ENCODE measurements around the gene C3orf70.
"Not testable (repeated sequence)": the region's sequence is repeated elsewhere in the genome, so short reads cannot be mapped to it uniquely, and the experiment has no call there.

The C3orf70 gene

GRCh38 chr3:185151101-185151963 lies 1.5 kb downstream of the C3orf70 start:
- DNase-seq: no peak

DNA sequence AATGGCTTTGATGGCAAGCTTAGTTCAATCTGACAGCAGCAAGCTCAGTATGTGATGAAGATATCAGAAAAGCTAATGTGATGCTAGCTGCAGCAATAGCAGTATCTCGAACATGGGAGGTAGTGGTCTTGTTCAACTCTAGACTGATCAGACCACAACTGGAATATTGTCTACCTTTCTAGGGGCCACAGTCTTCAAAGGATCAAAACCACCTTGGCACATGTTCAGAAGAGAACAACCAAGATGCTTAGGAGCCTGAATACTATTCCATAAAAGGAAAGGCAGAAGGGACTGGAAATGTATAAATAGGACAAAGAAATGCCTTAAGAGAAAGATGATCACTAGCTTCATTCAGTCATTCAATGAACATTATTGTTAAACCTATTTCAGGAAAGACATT lies 2.3 kb downstream of the C3orf70 start:
- DNase-seq: no peak

DNA sequence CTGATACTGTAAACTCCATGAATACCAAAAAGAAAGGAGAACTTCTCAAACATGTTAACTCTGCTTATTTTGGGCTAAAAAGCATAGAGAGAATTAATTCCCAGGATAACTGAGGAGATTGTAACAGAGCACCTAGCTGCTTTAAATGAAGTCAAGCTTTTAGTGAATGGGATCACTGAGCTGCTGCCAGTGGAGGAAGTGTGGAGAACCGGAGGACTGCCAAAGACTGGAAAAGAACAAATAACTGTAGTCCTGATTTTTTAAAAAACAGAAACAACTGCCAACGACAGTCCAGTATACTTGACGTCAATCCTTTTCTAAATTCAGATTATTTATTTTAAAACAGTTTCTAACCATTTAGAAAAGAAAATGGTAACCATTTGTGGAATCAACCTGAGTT lies 3.3 kb downstream of the C3orf70 start:
- DNase-seq: no peak

- DNase-seq: no peak
These were observed 7.3 kb downstream of the C3orf70 start for GRCh38 chr3:185145511-185145910.

DNA sequence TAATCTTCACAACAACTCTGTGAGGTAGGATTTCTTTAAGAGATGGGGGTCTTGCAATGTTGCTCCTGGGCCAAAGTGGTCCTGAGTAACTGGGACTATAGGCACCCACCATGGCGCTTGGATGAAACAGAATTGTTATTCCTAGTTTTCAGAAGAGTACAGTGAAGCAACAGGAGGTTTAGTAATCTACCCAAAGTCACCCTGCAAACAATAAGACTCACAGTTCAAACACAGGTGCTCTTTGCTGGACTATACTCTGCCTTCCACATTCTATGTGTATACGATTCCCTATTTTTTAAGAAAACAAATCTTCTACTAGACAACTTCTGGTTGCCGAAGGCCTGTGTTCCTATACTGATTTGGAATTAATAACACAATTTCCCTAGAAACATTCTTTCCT lies 8.1 kb downstream of the C3orf70 start:
- DNase-seq: no peak

GRCh38 chr3:185137821-185138220 lies 15.0 kb downstream of the C3orf70 start:
- no peak for DNase-seq

- DNase-seq: no peak
These were observed 18.4 kb downstream of the C3orf70 start for GRCh38 chr3:185134509-185134908.

DNA sequence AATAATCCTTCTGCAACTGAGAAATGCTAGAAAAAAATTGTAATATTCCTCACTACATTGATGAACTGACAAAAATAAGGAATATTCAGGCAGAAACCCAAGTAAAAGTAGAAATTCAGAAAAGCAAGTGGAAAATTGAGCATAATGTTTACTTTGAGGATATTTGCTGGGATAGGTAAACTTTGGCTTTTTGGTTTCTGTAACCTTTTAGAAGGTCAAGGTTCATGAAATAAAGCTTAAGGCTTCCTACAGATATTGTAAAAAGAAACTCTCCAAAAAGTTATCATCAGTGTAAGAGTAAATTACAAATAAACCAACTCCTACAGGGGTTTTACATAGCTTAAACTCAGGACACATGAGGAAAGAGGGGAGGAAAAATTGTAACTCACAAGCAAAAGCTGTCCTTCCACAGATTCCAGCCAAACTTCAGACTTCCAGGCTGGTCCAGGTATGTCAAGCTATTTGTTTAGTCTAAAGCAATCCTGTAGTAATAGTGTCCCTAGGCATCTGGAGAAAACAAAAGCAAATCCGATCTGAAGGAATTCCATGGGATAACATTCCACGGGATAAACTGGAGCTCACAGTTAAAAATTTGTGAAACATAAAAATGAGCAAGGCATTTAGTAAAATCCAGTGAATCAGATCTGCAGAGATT lies 21.1 kb downstream of the C3orf70 start:
- DNase-seq: no peak

DNA sequence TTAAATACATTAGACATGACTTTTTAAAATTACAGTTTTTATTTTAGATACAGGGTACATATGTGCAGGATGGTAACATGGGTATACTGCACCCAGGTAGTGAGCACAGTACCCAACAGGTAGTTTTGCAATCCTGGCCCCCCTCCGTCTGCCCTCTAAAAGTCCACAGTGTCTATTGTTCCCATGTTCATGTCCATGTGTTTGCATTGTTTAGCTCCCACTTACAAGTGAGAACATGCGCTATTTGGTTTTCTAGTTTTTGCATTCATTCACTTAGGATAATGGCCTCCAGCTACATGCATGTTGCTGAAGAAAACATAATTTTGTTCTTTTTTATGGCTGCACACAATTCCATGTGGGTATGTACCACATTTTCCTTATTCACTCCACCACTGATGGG lies 23.8 kb downstream of the C3orf70 start:
- no peak for DNase-seq

- no peak for DNase-seq
These were observed 26.7 kb downstream of the C3orf70 start for GRCh38 chr3:185126201-185126600.

- DNase-seq: no peak
These were observed 32.7 kb downstream of the C3orf70 start for GRCh38 chr3:185120126-185120525.

- DNase-seq: no peak
These were observed 37.5 kb downstream of the C3orf70 start for GRCh38 chr3:185115371-185115770.

GRCh38 chr3:185114756-185115155 lies 38.1 kb downstream of the C3orf70 start:
- DNase-seq: no peak

DNA sequence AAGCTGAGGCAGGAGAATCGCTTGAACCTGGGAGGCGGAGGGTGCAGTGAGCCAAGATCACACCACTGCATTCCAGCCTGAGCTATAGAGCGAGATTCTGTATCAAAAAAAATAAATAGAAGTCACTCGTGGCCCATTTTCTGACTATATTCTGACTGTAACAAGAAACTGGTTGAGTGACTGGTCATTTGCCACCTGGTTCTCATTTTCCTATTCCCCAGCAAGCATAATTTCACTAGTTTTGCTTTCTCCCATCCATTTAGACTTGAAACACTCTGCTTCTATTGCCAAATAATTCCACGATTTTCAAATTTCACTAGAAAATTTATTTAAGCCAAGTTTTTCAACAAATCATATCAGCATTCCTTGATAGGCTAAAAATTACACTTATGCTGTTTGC lies 40.7 kb downstream of the C3orf70 start:
- no peak for DNase-seq

- DNase-seq: not testable (repeated sequence)
These were observed 43.8 kb downstream of the C3orf70 start for GRCh38 chr3:185109012-185109411.

DNA sequence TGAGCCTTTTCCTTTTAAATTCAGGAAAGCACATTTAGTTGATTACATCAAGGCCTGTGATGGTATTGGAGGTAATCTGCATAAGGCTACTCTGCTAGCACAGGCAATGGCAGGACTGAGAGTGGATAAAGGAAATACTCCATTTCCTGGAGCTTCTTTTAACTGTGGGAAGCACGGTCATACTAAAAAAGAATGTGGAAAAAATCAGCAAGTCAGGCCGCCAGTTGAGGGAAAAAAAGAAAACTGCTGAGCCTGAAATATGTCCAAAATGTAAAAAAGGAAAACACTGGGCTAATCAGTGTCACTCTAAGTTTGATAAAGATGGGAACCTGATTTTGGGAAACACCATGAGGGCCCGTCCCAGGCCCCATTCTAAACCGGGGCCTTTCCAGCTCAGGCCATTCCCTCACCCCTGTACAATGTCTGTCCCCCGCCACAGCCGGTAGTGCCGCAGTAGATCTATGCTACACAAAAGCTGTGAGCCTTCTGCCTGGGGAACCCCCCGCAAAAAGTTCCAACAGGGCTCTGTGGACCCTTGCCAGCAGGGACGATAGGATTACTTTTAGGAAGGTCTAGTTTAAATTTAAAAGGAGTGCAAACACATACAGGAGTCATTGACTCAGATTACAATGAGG lies 46.5 kb downstream of the C3orf70 start:
- DNase-seq: not testable (repeated sequence)

DNA sequence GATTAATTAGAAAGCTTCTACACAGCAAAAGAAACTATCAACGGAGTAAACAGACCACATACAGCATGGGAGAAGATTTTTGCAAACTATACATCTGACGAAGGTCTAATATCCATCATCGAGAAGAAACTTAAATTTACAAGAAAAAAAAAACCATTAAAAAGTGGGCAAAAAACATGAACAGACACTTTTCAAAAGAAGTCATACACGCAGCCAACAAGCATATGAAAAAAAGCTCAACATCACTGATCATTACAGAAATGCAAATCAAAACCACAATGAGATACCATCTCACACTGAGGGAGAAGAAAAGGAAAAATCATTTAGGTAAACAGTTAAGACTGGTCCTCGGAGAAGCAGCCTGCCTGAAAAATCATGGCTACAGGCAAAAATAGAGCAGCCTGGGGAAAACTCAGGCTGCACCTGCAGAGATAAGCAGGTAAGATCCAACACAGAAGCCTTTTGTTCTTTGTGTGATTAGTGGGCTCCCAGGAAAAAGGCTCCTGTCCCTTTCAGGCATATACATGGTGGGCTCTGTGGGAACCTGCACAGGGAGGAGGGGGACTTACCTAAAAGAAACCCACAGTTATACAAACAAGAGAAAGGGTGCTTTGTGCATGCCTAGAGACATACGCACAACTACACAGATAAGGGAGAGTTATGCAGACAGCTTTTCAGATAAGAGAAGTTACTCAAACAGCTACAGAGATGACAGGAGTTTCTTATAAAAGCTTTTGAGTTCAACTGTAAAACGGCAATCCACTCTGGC lies 49.3 kb downstream of the C3orf70 start:
- no peak for DNase-seq

- DNase-seq: no peak
These were observed 58.2 kb downstream of the C3orf70 start for GRCh38 chr3:185094697-185095096.

GRCh38 chr3:185093116-185093515 lies 59.7 kb downstream of the C3orf70 start:
- DNase-seq: no peak

DNA sequence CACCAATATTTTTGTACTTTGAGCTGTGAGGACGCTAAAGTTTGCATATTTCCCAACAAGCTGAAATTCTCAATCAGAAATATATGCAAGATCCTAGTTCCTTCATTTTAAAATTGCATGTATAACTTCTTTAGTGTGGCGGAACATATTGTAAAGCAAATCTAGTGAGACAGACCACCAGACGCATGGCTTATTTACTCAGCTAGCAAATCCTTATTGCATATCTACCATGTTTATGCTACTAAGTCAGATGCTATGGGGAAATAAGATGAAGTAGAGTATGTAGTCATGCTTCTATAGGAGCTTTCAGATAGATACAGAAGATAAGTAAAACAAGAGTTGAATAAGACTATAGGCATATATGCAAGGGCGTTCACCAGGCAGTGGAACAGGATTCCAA lies 62.0 kb downstream of the C3orf70 start:
- DNase-seq: no peak

GRCh38 chr3:185089751-185090150 lies 63.1 kb downstream of the C3orf70 start:
- DNase-seq: no peak

DNA sequence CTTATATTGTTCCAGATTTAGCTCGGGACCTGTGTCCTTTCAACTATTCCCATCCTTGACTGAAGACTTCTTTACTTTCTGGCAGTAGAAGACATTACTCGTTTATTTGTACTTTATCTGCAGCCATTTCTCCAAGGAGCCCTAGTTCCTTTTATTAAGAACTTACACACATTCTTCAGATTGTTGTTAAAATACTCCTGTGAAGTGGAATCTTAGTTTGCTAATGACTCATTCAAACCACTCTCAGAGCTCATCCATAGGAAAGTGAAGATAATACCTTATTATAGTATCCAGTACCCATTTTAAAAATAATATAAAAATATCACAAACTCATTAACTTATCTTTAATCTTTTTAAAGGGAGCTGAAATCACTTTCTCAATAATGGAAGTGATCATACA lies 63.5 kb downstream of the C3orf70 start:
- no peak for DNase-seq

GRCh38 chr3:185087419-185087818 lies 65.4 kb downstream of the C3orf70 start:
- DNase-seq: no peak
